ENCODE measurements around the gene MLST8. TPM values are rescaled to one million over a fixed set of nuclear protein-coding genes. Genes with fewer than 3 reads are reported as not detected.
A peak's percentile ranks its signal among the peaks of the same experiment; 100 is the strongest.
"Not testable (repeated sequence)": the region's sequence is repeated elsewhere in the genome, so short reads cannot be mapped to it uniquely, and the experiment has no call there.

The MLST8 gene
- polyA plus RNA-seq, 10 donors, result 24.4 to 38.7 (median 30.7) TPM

GRCh38 chr16:2189252-2189893, 15.9 kb upstream of the MLST8 start:
- DNase-seq, result no peak

GRCh38 chr16:2190002-2190658, 15.1 kb upstream of the MLST8 start:
- DNase-seq, result no peak

GRCh38 chr16:2190659-2191445, 14.4 kb upstream of the MLST8 start:
- DNase-seq, result no peak

- no peak for DNase-seq
Observed at GRCh38 chr16:2191446-2191706, 13.9 kb upstream of the MLST8 start.

GRCh38 chr16:2194166-2194834, 11.0 kb upstream of the MLST8 start:
- peak in 1 of 3 donors; percentile 67 for DNase-seq

- DNase-seq, result peak in 1 of 3 donors; percentile 60
Observed at GRCh38 chr16:2194852-2195321, 10.4 kb upstream of the MLST8 start.

- peak in 1 of 3 donors; percentile 41 for DNase-seq
Observed at GRCh38 chr16:2195322-2196161, 9.7 kb upstream of the MLST8 start.

GRCh38 chr16:2196162-2196980, 8.9 kb upstream of the MLST8 start, which contains the start of gene CASKIN1:
CASKIN1 (minus strand) TSS chr16:2196605; CDS start chr16:2196432, 173 bp downstream.
- DNase-seq, result peak in 1 of 3 donors; percentile 43

GRCh38 chr16:2196981-2197511, 8.2 kb upstream of the MLST8 start:
- DNase-seq, result no peak

- no peak for DNase-seq
Observed at GRCh38 chr16:2197765-2198164, 7.5 kb upstream of the MLST8 start.

GRCh38 chr16:2198283-2198682, 7.0 kb upstream of the MLST8 start:
- DNase-seq, result no peak

GRCh38 chr16:2199095-2199494, 6.2 kb upstream of the MLST8 start:
- no peak for DNase-seq

- DNase-seq, result no peak
Observed at GRCh38 chr16:2199621-2200139, 5.6 kb upstream of the MLST8 start.

GRCh38 chr16:2200313-2200712, 4.9 kb upstream of the MLST8 start:
- no peak for DNase-seq

GRCh38 chr16:2203119-2203688, 2.0 kb upstream of the MLST8 start:
- not testable (repeated sequence) for DNase-seq

GRCh38 chr16:2204416-2205103, 694 bp upstream of the MLST8 start:
- no peak for DNase-seq

- no peak for DNase-seq
Observed at GRCh38 chr16:2205967-2206313, 686 bp downstream of the MLST8 start.

GRCh38 chr16:2206420-2206779, 1.1 kb downstream of the MLST8 start:
- no peak for DNase-seq

All from muscle of back (tissue), 11 donors.